Keratinocyte (primary cell): Measurements from ENCODE around the gene KLHL35. TPM values are rescaled to one million over a fixed set of nuclear protein-coding genes. Genes with fewer than 3 reads are reported as not detected.
"Not testable (repeated sequence)": the region's sequence is repeated elsewhere in the genome, so short reads cannot be mapped to it uniquely, and the experiment has no call there.

ENCODE experiments used
- DNase-seq: peaks from one replicate; pipeline ENCODE4 v3.0.0-alpha.2; 2011; ENCODE audit warnings: low read depth, missing footprints, low spot score
- FAIRE-seq: peaks from 2 replicates; lab custom pipeline; 2011; peaks lifted over from hg19 to GRCh38; lab: Jason Lieb, UNC
- H2AFZ ChIP-seq: 2 replicates; pipeline ENCODE4 v1.6.0; 2012; ENCODE audit warnings: low read length, control low read depth, inconsistent platforms; ENCODE audit not compliant: control insufficient read depth
- H3K27ac ChIP-seq: 2 replicates; pipeline ENCODE4 v1.5.1; 2011; ENCODE audit warnings: low read length; ENCODE audit not compliant: control insufficient read depth, insufficient read depth
- H3K27me3 ChIP-seq: 3 replicates; pipeline ENCODE4 v1.6.0; 2011; ENCODE audit warnings: low read length; ENCODE audit not compliant: control insufficient read depth, insufficient read depth; ENCODE audit errors: extremely low read depth
- H3K36me3 ChIP-seq, 2 experiments: 2 replicates in 1 of 2; 3 replicates in 1 of 2; pipeline ENCODE4 v1.5.1; 2011; ENCODE audit warnings: low read length in 2 of 2, mild to moderate bottlenecking in 1 of 2; ENCODE audit not compliant: control insufficient read depth in 2 of 2, insufficient read depth in 2 of 2; ENCODE audit errors: extremely low read depth in 1 of 2
- H3K4me1 ChIP-seq: 3 replicates; pipeline ENCODE4 v1.5.1; 2011; ENCODE audit warnings: low read length; ENCODE audit not compliant: control insufficient read depth, insufficient read depth; ENCODE audit errors: extremely low read depth
- H3K4me2 ChIP-seq: 3 replicates; pipeline ENCODE4 v1.6.0; 2011; ENCODE audit warnings: low read depth, low read length; ENCODE audit not compliant: control insufficient read depth, insufficient read depth; ENCODE audit errors: extremely low read depth
- H3K4me3 ChIP-seq, 3 experiments: fragments of 200-600 bp in 1 of 3; sonication (generic) in 1 of 3; 2 replicates in 2 of 3; 3 replicates in 1 of 3; pipeline ENCODE4 v1.5.1; 2011 to 2016; ENCODE audit warnings: low read length in 3 of 3, mild to moderate bottlenecking in 3 of 3, control low read depth in 2 of 3, inconsistent platforms in 1 of 3, low read depth in 1 of 3, mixed read lengths in 1 of 3, mixed run types in 1 of 3, moderate library complexity in 1 of 3; ENCODE audit not compliant: control insufficient read depth in 2 of 3, insufficient read depth in 2 of 3; ENCODE audit errors: extremely low read depth in 1 of 3
- H3K79me2 ChIP-seq: 2 replicates; pipeline ENCODE4 v1.6.0; 2012; ENCODE audit warnings: low read length; ENCODE audit not compliant: control insufficient read depth, insufficient read depth
- H3K9ac ChIP-seq: 3 replicates; pipeline ENCODE4 v1.6.0; 2011; ENCODE audit warnings: low read length; ENCODE audit not compliant: control insufficient read depth, insufficient read depth; ENCODE audit errors: extremely low read depth
- H3K9me1 ChIP-seq: 3 replicates; pipeline ENCODE4 v1.6.0; 2011; ENCODE audit warnings: low read length; ENCODE audit not compliant: control insufficient read depth, insufficient read depth; ENCODE audit errors: extremely low read depth
- H3K9me3 ChIP-seq: 2 replicates; pipeline ENCODE4 v1.5.1; 2012; ENCODE audit warnings: low read depth, low read length; ENCODE audit not compliant: control insufficient read depth
- H4K20me1 ChIP-seq: 3 replicates; pipeline ENCODE4 v1.6.0; 2011; ENCODE audit warnings: low read length; ENCODE audit not compliant: control insufficient read depth, insufficient read depth; ENCODE audit errors: extremely low read depth
- EZH2 ChIP-seq: IDR thresholded peaks from one replicate; pipeline ENCODE4 v1.6.1; 2012; ENCODE audit warnings: inconsistent platforms, mild to moderate bottlenecking, low read length, moderate library complexity
- dilution Hi-C: fragments of 300-500 bp; cut with MboI; formaldehyde crosslinking; loops from one replicate; pipeline ENCODE4 v1.7.0; 2020; ENCODE audit warnings: low sequenced_read_pairs; ENCODE audit not compliant: extremely low pct_ligation_motif_present
- polyA plus RNA-seq, 5 experiments: library from polyadenylated mRNA; depleted of rRNA in 3 of 5; stranded (reverse) in 3 of 5; stranded (forward) in 1 of 5; unstranded in 1 of 5; fragments of >200 nt; gene quantifications; 1 replicate in 1 of 5; 2 replicates in 3 of 5; 3 replicates in 1 of 5; pipeline versions ENCODE4 v1.2.1 to v1.2.3, GENCODE V29; 2011 to 2012; ENCODE audit warnings: missing spikeins in 2 of 5, low read depth in 1 of 5, low replicate concordance in 1 of 5
- TF ChIP-seq, protein P1 (sequence below), 3 experiments: IDR thresholded peaks in 1 of 3; conservative IDR thresholded peaks in 1 of 3; optimal IDR thresholded peaks in 1 of 3; 2 replicates in 2 of 3; 3 replicates in 1 of 3; pipeline versions ENCODE3 to v1.5.1; 2011; ENCODE audit warnings: low read length in 3 of 3, mild to moderate bottlenecking in 3 of 3, moderate library complexity in 2 of 3, control low read depth in 1 of 3, inconsistent platforms in 1 of 3; ENCODE audit not compliant: insufficient read depth in 2 of 3; ENCODE audit errors: extremely low read depth in 1 of 3

Gene KLHL35
- polyA plus RNA-seq, 1 donor (not counting 4 experiments of a cell fraction or from before 2014, with no cell fraction given), result 0.58 TPM

DNA sequence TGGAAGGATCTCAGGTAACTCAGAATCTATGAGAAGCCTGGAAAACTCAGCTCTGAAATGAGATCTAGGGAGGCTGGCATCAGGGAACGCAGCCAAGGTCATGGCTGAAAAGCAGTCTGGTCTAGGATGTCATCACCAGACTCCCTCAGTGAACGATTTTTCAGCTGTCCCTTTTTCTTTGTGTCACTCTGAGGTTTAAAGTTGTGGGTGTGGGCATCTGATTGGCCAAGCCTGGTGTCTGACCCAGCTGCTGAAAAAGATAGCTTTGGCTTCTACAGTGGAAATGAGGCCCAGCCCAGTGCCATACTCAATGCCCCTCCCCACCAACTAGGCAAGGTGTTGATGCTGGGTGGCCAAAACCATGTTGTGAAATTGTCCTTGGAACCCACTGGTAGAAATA, 19.1 kb downstream of the KLHL35 start:
- H3K36me3 ChIP-seq, result peaks cover 12 to 15% of the 10 kb centered on the region in 2 experiments
- H3K4me1 ChIP-seq, result peaks cover 11% of the 10 kb centered on the region
- no peaks in the 10 kb centered on the region for H3K9me1 ChIP-seq
- dilution Hi-C loops, result no loop called here
- H3K79me2 ChIP-seq, result no peaks in the 10 kb centered on the region
- H3K27ac ChIP-seq, result no peak overlapping the region
- H2AFZ ChIP-seq, result no peak overlapping the region
- no peaks in the 10 kb centered on the region for H3K27me3 ChIP-seq
- H3K9me3 ChIP-seq, result no peaks in the 10 kb centered on the region
- DNase-seq, result no peak
- no peak overlapping the region for H3K9ac ChIP-seq
- no peak overlapping the region for H3K4me3 ChIP-seq
- TF ChIP-seq EZH2, result no peak
- TF ChIP-seq, protein P1, sequence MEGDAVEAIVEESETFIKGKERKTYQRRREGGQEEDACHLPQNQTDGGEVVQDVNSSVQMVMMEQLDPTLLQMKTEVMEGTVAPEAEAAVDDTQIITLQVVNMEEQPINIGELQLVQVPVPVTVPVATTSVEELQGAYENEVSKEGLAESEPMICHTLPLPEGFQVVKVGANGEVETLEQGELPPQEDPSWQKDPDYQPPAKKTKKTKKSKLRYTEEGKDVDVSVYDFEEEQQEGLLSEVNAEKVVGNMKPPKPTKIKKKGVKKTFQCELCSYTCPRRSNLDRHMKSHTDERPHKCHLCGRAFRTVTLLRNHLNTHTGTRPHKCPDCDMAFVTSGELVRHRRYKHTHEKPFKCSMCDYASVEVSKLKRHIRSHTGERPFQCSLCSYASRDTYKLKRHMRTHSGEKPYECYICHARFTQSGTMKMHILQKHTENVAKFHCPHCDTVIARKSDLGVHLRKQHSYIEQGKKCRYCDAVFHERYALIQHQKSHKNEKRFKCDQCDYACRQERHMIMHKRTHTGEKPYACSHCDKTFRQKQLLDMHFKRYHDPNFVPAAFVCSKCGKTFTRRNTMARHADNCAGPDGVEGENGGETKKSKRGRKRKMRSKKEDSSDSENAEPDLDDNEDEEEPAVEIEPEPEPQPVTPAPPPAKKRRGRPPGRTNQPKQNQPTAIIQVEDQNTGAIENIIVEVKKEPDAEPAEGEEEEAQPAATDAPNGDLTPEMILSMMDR (optimal IDR thresholded peaks at IDR 0.05 in 1 of 3, IDR thresholded peaks at IDR 0.05 in 1 of 3, conservative IDR thresholded peaks at IDR 0.05 in 1 of 3; ENCODE audit: extremely low read depth in 1 of 3, insufficient read depth in 2 of 3, low read length in 3 of 3), result no peak
- H3K4me2 ChIP-seq, result no peak overlapping the region
- FAIRE-seq, result no peak
- no peaks in the 10 kb centered on the region for H4K20me1 ChIP-seq

GRCh38 chr11:75413146-75413545, 19.9 kb downstream of the KLHL35 start:
- H3K9me1 ChIP-seq, H3K9me3 ChIP-seq, H3K27me3 ChIP-seq, dilution Hi-C loops, H4K20me1 ChIP-seq, H3K79me2 ChIP-seq, FAIRE-seq, H3K4me1 ChIP-seq, H3K4me3 ChIP-seq, H3K27ac ChIP-seq, DNase-seq, H3K4me2 ChIP-seq, H3K9ac ChIP-seq, H2AFZ ChIP-seq: not testable (repeated sequence)
- H3K36me3 ChIP-seq, result peaks cover 12 to 22% of the 10 kb centered on the region in 2 experiments

GRCh38 chr11:75409971-75410370, 23.0 kb downstream of the KLHL35 start:
- H3K9me1 ChIP-seq, H3K27ac ChIP-seq, dilution Hi-C loops, H3K9me3 ChIP-seq, DNase-seq, H2AFZ ChIP-seq, FAIRE-seq, H3K4me1 ChIP-seq, H3K4me2 ChIP-seq, H3K9ac ChIP-seq, H3K27me3 ChIP-seq, H3K4me3 ChIP-seq: not testable (repeated sequence)
- Histone ChIP-seq H3K36me3 (peaks cover 30 to 37% of the 10 kb centered on the region in 2 experiments), H4K20me1 (peaks cover 19% of the 10 kb centered on the region), H3K79me2 (peaks cover 21% of the 10 kb centered on the region)
